MM.1S (cell line): ENCODE data around the gene KIAA1217.

Source experiments
- DNase-seq: peaks from one replicate; pipeline ENCODE4 v3.0.0-alpha.2; 2015
- H2AFZ ChIP-seq: fragments of 300-600 bp; sonication (generic); 2 replicates; pipeline ENCODE4 v1.6.0; 2016; ENCODE audit warnings: antibody characterized with exemption, low read length
- H3F3A ChIP-seq: fragments of 300-600 bp; sonication (generic); 2 replicates; pipeline ENCODE4 v1.6.1; 2016; ENCODE audit warnings: mild to moderate bottlenecking, antibody characterized with exemption, low read length, moderate library complexity, mixed read lengths; ENCODE audit not compliant: insufficient read depth
- H3K27ac ChIP-seq: fragments of 300-600 bp; sonication (generic); 2 replicates; pipeline ENCODE4 v1.5.1; 2016; ENCODE audit warnings: mild to moderate bottlenecking, low read length
- H3K27me3 ChIP-seq: fragments of 300-600 bp; sonication (generic); replicated peaks from 2 replicates; pipeline ENCODE4 v1.6.0; 2016; ENCODE audit warnings: low read length; ENCODE audit not compliant: insufficient read depth
- H3K36me3 ChIP-seq: fragments of 300-600 bp; sonication (generic); replicated peaks from 2 replicates; pipeline ENCODE4 v1.6.1; 2016; ENCODE audit warnings: mild to moderate bottlenecking, low read length, mixed read lengths; ENCODE audit not compliant: insufficient read depth
- H3K4me1 ChIP-seq: fragments of 300-600 bp; sonication (generic); 2 replicates; pipeline ENCODE4 v1.6.1; 2016; ENCODE audit warnings: low read length, mixed read lengths
- H3K4me2 ChIP-seq: fragments of 300-600 bp; sonication (generic); 2 replicates; pipeline ENCODE4 v1.6.0; 2016; ENCODE audit warnings: low read depth, low read length
- H3K4me3 ChIP-seq: fragments of 300-600 bp; sonication (generic); 2 replicates; pipeline ENCODE4 v1.5.1; 2016; ENCODE audit warnings: low read length, mixed read lengths
- H3K79me2 ChIP-seq: fragments of 300-600 bp; sonication (generic); 2 replicates; pipeline ENCODE4 v1.6.1; 2016; ENCODE audit warnings: mixed run types, low read length, mixed read lengths
- H3K9ac ChIP-seq: fragments of 300-600 bp; sonication (generic); 2 replicates; pipeline ENCODE4 v1.6.1; 2016; ENCODE audit warnings: low read length, mixed read lengths
- H3K9me2 ChIP-seq: fragments of 300-600 bp; sonication (generic); replicated peaks from 2 replicates; pipeline ENCODE4 v1.6.1; 2016; ENCODE audit warnings: mild to moderate bottlenecking, low read length, mixed read lengths; ENCODE audit not compliant: insufficient read depth
- H3K9me3 ChIP-seq: fragments of 300-600 bp; sonication (generic); replicated peaks from 2 replicates; pipeline ENCODE4 v1.6.1; 2016; ENCODE audit warnings: mild to moderate bottlenecking, low read length, mixed read lengths; ENCODE audit not compliant: insufficient read depth
- H4K20me1 ChIP-seq: fragments of 300-600 bp; sonication (generic); 2 replicates; pipeline ENCODE4 v1.6.1; 2016; ENCODE audit warnings: mild to moderate bottlenecking, low read length, moderate library complexity, mixed read lengths; ENCODE audit not compliant: insufficient read depth
- CTCF ChIP-seq: fragments of 300-600 bp; sonication (generic); IDR thresholded peaks from 2 replicates; pipeline ENCODE4 v1.5.1; 2016; ENCODE audit warnings: antibody characterized with exemption, low read length, mixed read lengths
- EZH2 ChIP-seq: fragments of 300-600 bp; sonication (generic); optimal IDR thresholded peaks from 2 replicates; pipeline ENCODE3; 2017; ENCODE audit warnings: low read depth, mild to moderate bottlenecking, antibody characterized with exemption, low read length, mixed read lengths
- EZH2phosphoT487 ChIP-seq: fragments of 300-600 bp; sonication (generic); IDR thresholded peaks from 2 replicates; pipeline ENCODE4 v1.6.1; 2018; ENCODE audit warnings: antibody characterized with exemption, low read length

KIAA1217 gene

GRCh38 chr10:24215196-24215595 is 6.3 kb downstream of the KIAA1217 start:
- H3K9me3 ChIP-seq, result no peaks in the 10 kb centered on the region

GRCh38 chr10:24215603-24216002 is 6.7 kb downstream of the KIAA1217 start:
- no peak overlapping the region for H3K27ac ChIP-seq
- no peak overlapping the region for H3K9ac ChIP-seq
- no peak for TF ChIP-seq EZH2
- TF ChIP-seq CTCF, result no peak
- no peak for TF ChIP-seq EZH2phosphoT487
- no peak overlapping the region for H3K4me2 ChIP-seq
- no peaks in the 10 kb centered on the region for H3F3A ChIP-seq
- no peaks in the 10 kb centered on the region for H4K20me1 ChIP-seq
- no peak overlapping the region for H3K4me3 ChIP-seq
- no peak for DNase-seq
- no peaks in the 10 kb centered on the region for H3K27me3 ChIP-seq
- 0 out of 2 replicates have a peak, but pooled peaks cover under 1% of the 10 kb centered on the region for H3K4me1 ChIP-seq
- no peaks in the 10 kb centered on the region for H3K9me2 ChIP-seq
- no peaks in the 10 kb centered on the region for H3K79me2 ChIP-seq
- H3K36me3 ChIP-seq, result no peaks in the 10 kb centered on the region
- no peaks in the 10 kb centered on the region for H3K9me3 ChIP-seq
- H2AFZ ChIP-seq, result no peak overlapping the region

More at GRCh38 chr10:24215196-24215595, 6.3 kb downstream of the KIAA1217 start:
- H3K27me3 ChIP-seq, result no peaks in the 10 kb centered on the region
- no peak overlapping the region for H3K9ac ChIP-seq
- H4K20me1 ChIP-seq, result no peaks in the 10 kb centered on the region
- no peak for DNase-seq
- no peak overlapping the region for H3K4me2 ChIP-seq
- H3K4me3 ChIP-seq, result no peak overlapping the region
- H2AFZ ChIP-seq, result no peak overlapping the region
- no peaks in the 10 kb centered on the region for H3F3A ChIP-seq
- TF ChIP-seq EZH2 (no peak), EZH2phosphoT487 (no peak), CTCF (no peak)
- H3K36me3 ChIP-seq, result no peaks in the 10 kb centered on the region
- no peaks in the 10 kb centered on the region for H3K9me2 ChIP-seq
- H3K4me1 ChIP-seq, result 0 out of 2 replicates have a peak, but pooled peaks cover 4% of the 10 kb centered on the region
- H3K79me2 ChIP-seq, result no peaks in the 10 kb centered on the region
- no peak overlapping the region for H3K27ac ChIP-seq

- no peaks in the 10 kb centered on the region for H3K9me2 ChIP-seq
- no peak for DNase-seq
- no peaks in the 10 kb centered on the region for H3K79me2 ChIP-seq
- H3K4me2 ChIP-seq, result no peak overlapping the region
- H3K9me3 ChIP-seq, result no peaks in the 10 kb centered on the region
- no peak overlapping the region for H3K4me3 ChIP-seq
- no peaks in the 10 kb centered on the region for H3K27me3 ChIP-seq
- H3K9ac ChIP-seq, result no peak overlapping the region
- H3K27ac ChIP-seq, result no peak overlapping the region
- no peaks in the 10 kb centered on the region for H4K20me1 ChIP-seq
- no peaks in the 10 kb centered on the region for H3K36me3 ChIP-seq
- H2AFZ ChIP-seq, result no peak overlapping the region
- no peaks in the 10 kb centered on the region for H3F3A ChIP-seq
- TF ChIP-seq CTCF (no peak), EZH2phosphoT487 (no peak), EZH2 (no peak)
- H3K4me1 ChIP-seq, result no peaks in the 10 kb centered on the region
Observed at GRCh38 chr10:24219963-24220362, 11.0 kb downstream of the KIAA1217 start.
